Kidney glomerular epithelial cell (primary cell): ENCODE measurements around the gene DSCAML1.

Source experiments
- DNase-seq: peaks from one replicate; lab custom pipeline; 2025; lab: John Stamatoyannopoulos, UW

The DSCAML1 gene

DNA sequence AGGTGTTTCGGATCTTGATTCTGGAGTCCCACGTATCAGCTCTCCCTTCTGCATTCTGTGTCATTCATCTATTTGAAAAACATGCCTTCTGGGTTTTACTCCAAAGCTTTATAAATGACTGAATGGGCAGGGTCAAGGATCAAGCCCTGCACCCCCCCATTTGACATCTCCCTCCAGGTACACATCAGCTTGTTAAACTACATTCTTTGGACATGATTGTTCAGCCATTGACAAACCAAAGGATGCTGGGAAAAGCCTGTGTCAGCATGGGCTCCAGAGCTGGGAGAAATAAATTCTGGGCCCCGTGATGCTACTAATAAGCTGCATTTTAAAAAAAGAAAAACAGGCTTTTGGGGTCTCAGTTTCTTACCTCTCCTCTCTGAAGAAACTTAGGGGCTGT, 103.7 kb downstream of the DSCAML1 start:
- no peak for DNase-seq

DNA sequence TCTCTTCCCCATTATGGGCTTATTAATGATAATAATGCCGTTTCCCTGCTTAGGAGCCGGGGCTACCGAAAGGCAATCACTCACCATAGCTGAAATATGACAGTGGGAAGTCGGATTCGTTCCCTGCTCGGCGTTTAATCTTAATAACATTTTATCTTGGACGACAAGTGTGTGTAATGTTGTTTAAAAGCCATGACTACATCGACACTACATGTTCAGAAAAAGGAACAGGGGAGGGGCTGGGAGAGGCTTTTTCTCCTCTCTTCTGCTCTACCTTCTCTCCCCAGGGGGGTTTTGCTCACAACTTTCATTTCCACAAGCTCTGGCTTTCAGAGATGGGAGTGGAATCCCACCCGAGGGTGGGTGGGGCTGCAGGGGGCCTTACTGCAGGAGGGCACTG, 105.5 kb downstream of the DSCAML1 start:
- DNase-seq: no peak

DNA sequence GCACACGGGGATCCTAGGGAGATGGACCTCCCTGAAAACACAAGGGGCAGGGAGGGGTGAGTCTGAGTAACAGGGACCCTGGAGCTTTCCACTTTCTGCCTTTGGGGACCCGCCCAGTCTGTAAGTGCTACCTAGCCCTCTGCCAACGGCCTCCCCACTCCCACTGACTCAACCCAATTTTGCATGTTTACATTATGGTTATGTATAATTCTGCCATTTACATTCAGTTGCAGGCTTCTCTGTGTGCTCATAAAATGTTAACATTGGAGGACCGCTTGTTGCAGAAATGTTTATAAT, 105.8 kb downstream of the DSCAML1 start:
- DNase-seq: no peak

DNA sequence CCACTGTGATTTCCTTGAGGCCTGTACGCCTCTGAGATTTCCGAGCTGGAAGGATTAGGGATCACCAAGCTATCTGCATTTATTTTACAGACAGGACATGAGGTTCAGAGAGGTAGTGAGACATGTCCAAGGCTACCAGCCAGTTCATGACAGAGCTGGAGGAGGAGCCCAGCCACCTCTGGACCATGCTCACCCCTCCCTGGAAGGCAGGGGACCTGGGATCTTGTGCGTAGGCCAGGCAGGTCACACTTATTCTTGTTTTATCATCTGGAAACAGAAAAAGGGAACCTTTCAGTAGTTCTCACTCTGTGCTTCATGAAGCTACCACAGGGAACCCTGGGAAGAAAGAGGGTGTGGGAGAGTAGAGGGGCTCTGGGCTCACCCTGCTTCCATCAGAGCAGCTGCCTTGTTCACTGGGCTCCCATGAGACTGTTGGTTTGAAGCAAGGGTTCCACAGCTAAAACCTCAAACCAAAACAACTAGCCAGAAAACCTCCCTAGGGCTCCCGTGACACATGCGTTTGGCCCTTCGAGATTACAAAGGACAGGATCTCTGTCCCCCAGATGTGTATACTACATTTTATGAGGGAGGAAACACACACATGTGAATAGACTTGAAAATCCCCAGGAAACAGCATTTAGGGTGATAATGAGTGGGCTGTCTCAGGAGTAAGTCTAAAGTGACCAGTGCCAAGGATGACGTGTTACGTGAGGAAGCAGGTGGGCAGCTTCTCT, 106.4 kb downstream of the DSCAML1 start:
- DNase-seq: no peak

DNA sequence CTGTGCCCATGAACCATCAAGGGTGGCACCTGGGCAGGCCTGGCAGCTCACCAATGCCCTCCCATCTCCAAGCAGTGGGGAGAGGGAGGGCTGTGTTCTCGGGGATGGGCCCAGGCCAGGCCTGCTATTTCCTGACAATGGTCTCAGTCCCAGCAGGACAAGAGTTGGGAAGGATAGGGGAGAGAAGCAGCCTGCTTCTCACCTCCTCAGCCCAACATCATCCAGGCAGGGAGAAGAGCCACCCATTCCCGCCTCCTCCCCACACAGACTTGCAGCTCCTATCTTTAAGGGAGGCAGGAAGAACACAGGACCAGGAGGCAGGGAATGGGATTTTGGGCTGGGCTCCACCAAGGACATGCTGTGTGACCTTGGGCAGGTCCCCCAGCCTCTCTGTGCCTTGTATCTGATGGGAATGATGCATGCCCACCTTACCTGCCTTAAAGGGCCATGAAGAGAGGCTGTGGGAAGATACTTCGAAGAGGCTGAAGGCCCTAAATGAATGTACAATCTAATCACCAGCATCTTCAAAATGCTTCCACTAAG, 108.7 kb downstream of the DSCAML1 start:
- no peak for DNase-seq

DNA sequence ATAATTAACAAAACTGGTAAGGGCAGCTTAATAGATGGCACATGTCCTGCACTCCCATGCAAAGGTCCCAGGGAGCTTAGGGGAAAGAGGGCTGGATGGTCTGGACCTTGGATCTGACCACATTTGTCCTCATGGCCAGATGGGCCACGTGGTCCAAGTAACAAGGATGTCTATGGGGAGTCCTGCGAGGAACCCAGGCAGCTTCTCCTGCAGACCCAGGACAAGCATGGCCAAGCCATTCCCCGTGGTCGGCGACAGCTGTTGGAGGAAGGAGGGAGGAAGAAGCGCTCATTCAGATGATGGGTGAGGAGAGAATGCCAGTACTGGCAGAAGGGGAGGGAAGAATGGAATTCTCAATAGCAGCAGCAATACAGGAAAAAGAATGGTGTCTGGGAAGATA, 109.2 kb downstream of the DSCAML1 start:
- DNase-seq: no peak

DNA sequence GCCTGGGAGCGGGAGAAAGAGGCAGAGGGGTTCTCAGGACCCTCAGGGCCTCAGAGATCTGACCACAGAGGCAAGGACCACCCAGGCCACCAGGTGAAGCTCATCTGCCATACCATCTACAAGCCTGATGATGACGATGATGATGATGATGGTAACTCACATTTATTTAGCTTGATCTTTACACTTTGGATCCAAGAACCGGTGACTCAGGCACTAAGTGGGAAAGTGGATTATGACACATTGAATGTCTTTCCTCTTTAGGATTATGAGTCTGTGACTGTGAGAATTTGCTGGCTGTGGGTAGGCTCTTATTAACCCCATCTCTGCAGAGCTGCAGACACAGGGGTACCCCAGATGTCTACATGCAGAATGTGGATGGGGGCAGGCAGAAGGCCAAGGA, 110.3 kb downstream of the DSCAML1 start:
- DNase-seq: no peak

DNA sequence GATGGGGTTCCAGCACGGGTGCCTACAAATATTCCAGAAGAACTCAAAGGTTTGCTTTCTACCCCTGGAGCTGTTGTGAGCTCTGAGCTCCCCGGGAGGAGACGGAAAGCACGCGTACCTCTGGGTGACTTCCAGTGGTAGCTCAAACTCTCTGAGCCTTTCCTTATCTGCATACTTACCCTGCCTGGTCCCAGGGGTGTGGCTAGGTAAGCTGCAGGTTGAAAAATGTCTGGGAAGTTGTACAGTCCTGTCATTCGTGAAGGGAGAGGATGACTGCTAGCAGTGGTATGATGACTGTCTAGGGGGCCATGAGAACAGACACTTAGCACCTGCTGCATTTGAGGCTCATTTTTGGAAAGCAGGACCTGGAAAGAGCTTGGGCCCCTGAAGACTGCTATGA, 111.5 kb downstream of the DSCAML1 start:
- no peak for DNase-seq

DNA sequence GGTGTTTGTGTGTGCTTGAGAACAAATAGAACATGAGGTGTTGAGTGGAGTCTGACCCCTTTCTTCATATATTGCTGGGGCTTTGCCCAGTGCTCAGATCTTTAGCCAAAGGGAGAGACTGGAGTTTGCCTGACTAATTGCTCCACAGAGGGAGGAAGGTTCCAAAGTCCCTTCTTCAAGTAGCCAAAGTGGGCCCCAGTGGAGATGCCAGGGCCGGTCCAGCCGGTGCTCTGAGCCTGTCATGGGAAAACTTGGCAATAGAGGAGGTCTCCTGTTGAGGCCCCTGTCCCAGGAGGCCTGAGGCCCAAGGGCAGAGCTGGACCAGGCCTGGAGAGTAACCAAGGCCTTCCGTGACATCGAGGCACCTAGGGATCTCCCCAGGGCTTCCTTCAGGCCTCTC, 112.3 kb downstream of the DSCAML1 start:
- no peak for DNase-seq

DNA sequence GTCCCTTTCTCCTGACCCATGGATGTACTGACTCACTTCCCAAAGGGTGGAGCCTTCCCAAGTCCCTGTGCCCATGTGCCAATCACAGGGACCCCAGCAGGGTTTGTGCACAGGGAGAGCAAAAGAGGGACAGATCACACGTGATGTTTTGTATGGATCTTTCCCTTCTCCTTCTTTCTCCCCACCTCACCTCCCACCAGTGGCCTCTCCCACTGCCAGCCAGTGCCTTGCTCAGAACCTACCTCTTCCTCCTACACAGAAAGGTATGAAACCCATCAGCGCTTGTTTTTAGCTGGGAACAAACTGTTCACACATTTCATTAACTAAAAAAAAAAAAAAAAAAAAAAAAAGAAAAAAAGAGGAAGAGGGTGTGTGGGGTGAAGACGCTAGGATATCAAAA, 112.9 kb downstream of the DSCAML1 start:
- no peak for DNase-seq

DNA sequence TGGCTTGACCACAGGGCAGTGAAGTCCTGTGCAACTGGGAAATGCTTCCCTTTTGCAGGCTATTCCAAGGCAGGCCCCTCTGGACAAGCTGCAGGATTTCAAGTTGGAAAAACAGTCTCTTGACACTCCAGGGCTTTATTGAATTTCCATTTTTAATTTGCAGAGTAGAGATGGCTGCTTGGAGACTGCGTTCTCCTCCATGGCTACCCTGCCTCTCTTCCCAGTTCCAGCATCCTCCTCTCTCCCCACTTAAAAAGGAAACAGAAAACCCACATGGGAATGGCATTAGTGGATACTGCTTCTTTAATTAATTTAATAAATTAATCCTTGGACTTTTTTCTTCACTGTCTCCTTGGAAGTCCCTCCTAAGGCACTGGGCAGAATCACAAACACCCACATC, 115.6 kb downstream of the DSCAML1 start:
- no peak for DNase-seq

DNA sequence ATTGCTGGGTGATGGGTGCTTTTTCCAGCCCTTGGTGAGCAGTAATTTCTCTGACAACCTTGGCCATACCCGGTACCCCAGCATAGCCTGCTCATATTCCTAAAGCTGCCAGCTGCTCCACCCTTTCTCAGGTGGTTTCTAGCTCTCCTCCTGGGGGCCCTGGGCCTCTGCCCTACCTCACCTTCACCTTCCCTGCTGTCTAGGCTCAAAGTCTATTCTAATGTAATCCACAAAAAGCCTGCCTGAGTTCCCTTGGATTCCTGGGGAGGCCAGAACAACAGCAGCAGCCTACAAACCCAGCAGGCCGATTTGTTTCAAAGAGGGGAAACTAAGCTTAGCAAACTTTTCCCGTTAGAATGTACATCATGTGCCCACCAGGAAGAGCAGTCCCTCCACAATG, 117.6 kb downstream of the DSCAML1 start:
- no peak for DNase-seq

DNA sequence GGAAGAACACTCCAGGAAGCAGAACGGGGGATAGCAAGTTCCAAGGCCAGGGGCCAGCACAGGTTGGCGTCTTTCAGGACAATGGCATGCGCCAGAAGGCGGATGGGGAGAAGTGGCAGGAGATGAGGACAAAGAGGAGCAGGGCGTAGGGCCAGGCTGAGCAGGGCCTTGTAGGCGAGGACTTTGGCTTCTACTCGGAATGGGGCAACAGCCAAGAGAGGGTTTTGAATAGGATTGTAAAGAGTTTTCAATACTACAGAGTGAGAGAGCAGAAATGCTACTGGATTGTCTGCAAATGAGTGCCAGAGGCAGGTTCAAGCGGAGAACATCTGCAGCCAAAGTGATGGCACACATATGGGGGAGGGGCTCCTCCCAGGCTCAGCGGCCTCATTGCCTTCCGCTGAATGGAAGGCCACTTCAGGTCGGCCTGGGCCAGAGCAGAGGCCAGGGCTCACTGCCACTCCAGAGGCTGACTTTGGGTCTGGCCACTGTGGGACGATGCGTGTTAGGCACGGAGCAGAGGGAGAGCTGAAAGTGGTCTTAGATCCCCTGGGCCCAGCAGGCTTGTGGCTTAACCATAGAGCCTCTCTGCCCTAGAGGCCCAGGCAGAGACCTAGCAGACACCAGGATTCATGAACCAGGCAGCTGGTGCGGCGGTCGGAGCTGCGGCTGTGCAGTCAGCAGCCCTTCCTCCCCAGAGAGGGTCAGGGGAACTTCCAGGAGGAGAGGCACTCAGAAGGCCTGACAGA, 118.2 kb downstream of the DSCAML1 start:
- no peak for DNase-seq

DNA sequence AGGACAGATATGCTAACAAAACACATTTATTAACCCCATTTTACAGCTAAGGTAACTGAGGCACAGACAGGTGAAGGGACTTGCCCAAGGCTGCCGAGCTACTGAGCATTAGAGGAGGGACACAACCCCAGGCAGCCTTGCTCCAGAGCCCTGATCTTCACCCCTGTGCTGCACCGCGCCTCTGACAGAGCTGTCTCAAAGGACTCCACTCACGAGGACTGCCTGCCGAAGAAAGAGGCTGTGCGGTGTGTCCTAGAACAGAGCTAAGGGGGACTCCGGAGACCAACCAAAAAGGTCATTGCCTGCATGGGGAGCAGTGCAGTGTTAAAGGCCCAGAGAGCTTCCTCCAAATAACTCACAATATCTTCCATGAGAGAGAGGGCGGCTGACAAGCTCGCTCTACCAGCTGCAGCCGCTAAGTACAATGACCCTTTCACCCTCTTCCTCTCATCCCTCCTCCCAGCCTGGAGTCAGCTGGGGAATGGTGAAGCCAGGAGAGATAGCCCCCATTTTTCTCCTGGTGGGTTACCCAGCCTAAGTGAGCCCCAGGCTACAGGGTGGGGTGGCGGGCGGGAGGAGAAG, 119.2 kb downstream of the DSCAML1 start:
- DNase-seq: no peak

DNA sequence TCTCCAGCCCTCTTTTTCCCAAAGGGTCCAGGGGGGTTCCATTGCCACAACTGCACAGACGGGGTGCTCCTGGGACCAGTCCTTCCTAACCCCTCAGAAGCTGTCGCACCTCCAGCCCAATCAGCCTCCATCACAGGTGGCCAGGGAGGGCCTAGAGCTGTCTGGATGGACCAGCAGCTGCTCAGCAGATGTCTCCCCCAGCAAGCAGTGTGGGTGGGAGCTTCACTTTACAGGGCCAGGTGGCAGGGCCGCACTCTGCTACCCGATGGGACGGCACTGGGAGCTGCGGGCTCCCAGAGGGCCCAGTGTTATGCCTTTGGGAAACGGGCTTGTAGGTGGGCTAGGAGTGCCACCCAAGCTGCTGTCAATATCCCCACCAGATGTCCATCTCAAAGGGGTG, 120.5 kb downstream of the DSCAML1 start:
- DNase-seq: no peak

DNA sequence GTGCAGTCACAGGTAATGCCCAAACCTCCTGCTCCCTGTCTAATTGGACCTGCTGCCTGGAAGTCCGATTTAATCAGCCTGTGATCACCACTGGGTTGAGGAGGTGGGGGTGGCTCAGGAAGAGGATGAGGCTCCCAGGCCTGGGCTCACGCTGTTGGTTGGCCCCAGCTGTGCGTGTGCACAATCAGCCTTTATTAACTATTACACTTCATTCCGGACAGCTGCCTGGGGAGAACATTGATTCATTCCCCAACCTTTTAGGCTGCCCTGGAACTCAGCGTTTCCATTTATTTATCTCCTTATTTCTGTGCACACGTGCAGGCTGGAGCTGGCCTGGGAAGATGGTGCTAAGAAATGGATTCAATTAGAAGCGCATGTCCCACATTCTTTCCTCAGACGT, 123.4 kb downstream of the DSCAML1 start:
- DNase-seq: no peak

DNA sequence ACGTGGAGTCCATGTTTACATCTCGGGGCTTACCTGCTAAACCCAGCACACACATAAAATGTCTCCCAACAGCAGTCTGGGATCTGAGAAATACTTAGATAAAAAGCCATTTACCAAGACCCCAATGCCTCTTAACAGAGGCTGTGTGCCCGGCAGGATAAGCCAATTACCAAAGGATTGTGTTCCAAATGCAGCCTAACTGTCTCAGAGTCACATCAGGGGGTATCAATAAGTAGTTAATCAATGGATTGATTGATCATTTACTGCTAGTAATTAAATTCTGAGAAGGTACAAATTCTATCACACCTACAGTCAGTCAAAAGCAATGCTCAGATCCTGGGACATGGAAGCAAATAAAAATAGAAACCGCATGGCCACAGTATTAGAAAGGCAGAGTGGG, 125.6 kb downstream of the DSCAML1 start:
- no peak for DNase-seq

DNA sequence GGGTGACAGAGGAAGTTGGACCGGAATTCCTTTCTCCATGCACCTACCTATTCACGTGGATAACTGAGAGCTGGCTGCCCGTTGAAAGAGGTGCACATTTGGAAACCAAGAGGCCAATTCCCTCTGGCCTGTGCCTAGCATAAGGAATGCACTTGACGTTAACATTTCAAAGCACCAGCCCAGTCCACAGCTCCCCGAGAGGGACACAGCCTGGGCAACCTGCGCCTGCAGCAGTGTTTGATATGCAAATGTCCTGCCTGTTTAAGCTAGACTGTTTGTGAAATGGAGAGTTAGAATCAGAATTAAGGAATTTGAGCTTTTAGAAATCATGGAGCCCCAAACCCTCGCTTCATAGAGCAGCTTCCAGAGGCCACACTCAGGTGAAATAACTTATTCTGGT, 126.1 kb downstream of the DSCAML1 start:
- DNase-seq: no peak

DNA sequence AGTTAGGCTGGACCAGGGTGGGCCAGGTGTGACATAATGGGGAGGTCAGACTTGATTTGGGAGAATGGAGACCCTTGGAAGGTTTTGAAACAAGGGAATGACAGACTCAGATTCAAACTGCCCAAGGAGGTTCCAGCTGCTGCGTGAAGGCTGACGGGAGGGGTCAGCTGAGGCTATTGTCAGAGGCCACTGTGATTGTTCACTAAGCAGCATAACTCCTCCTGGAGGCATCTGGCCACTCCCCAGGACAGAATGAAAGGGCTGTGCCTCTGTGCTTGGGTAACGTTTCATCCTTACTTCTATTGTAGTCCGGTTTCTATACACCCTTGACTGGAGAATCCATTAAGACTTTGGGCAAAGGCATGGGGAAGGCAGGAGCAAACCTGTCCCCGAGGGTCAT, 126.6 kb downstream of the DSCAML1 start:
- DNase-seq: no peak

DNA sequence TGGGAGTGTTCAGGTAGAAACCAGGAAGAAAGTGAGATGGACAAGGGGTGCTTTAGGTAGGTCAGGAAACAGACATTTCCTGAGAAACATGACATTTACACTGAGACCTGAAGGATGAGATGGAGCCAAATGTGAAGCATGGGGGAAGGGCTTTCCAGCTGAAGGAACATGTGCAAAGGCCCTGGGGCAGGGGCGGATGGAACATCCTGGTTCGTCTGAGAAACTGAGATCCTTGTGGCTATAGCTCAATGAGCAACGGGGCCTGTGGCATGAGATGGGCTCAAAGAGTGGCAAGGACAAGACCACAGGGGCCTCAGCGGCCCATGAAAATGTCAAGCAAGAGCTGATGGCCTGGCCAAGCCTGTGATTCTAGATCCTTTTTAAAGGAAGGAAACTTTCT, 127.4 kb downstream of the DSCAML1 start:
- no peak for DNase-seq

DNA sequence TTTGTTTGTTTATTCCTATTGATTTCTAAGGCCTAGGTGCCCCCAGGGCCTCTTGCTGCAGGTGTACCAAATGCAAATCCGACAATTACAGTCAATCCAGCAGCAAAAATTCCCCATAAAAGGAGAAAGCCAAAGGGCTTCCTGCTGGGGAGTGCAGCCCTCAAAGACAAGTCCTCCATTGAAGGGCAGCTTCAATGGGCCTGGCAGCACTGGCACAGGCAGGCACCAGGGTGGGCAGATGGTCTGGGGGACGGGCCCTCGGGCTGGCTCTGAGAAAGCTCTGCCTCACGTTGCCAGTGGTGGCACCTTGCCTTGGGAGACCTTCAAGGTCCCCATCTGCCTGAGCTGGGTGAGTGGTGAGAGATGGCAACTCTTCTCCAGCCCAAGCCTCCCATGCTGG, 128.0 kb downstream of the DSCAML1 start:
- DNase-seq: no peak

DNA sequence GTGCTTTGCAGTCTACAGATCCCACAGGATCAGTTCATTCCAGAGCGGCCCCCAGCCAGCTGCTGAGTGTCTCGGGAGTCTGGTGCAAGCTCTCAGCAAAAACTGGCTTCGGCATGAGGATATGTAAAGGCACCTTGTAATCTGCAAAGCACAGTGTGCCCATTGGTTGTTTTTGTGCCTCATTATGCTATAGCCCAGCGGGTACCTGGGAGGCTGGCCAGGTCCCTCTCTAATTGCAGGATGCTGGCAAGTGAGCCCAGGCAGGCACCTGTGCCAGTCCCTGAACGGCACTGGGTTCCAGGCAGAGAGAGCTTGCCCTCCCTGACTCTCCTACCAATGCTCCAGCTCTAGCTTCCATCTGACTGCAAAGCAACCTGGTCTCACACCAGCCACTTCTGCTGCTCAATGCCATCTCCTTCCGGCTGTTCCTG, 128.7 kb downstream of the DSCAML1 start:
- no peak for DNase-seq

DNA sequence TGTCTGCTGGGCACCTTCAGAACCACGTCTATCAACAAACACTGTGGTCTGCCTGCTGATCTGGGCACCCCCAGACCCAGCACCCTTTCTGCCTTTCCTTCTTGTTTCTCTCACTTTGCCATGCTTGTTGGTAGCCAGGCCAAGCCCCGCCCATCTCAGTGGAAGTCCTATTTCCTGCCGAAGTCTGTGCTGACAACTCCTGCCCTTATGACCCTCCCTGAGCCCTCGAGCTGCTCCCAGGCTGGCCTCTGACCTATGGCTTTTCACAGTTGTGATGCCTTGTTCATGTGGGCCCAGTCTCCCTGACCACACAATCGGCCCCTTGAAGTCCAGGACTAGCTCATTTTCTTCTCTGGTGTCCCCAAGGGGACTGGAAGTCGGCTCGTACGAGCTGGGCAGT, 132.1 kb downstream of the DSCAML1 start:
- DNase-seq: no peak
